HG02852 (cell line): ENCODE results near the gene CIROP.

Source experiments
- ATAC-seq: cut with Tn5 transposase; IDR thresholded peaks from one replicate; pipeline ENCODE4 v1.9.1; 2021; ENCODE audit warnings: mild to moderate bottlenecking, moderate library complexity; ENCODE audit not compliant: unreplicated experiment

The CIROP gene, protein sequence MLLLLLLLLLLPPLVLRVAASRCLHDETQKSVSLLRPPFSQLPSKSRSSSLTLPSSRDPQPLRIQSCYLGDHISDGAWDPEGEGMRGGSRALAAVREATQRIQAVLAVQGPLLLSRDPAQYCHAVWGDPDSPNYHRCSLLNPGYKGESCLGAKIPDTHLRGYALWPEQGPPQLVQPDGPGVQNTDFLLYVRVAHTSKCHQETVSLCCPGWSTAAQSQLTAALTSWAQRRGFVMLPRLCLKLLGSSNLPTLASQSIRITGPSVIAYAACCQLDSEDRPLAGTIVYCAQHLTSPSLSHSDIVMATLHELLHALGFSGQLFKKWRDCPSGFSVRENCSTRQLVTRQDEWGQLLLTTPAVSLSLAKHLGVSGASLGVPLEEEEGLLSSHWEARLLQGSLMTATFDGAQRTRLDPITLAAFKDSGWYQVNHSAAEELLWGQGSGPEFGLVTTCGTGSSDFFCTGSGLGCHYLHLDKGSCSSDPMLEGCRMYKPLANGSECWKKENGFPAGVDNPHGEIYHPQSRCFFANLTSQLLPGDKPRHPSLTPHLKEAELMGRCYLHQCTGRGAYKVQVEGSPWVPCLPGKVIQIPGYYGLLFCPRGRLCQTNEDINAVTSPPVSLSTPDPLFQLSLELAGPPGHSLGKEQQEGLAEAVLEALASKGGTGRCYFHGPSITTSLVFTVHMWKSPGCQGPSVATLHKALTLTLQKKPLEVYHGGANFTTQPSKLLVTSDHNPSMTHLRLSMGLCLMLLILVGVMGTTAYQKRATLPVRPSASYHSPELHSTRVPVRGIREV

DNA sequence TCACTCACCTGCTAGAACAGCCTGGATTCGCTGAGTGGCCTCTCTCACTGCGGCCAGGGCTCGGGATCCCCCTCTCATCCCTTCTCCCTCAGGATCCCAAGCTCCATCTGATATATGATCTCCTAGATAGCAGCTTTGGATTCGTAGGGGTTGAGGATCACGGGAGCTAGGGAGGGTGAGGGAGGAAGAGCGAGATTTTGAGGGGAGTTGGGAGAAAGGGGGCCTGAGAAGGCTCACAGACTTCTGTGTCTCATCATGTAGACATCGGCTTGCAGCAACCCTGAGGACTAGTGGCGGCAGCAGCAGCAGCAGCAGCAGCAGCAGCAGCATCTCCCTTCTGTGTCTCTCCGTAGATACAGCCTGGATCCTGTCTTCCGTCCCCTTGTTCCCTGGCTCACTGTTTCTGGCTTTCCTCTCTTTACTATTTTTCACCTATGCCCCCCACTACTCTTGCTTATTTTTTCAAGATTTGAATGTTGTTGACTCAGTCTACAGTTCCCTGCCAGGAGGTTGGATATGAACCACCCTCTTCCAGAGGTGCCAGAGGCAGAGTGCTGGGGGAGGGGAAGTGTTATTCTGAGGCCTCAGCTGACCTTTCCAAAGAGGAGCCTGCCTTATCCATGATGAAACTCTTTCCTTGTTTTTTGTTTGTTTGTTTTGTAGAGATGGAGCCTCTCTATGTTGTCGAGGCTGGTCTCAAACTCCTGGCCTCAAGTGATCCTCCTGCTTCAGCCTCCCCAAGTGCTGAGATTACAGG, at the start of gene CIROP:
Gene CIROP (minus strand): TSS at position 399 of the 757 bp plus-strand sequence. CDS start 69 bp downstream, at position 330.
- ATAC-seq, result no peak

DNA sequence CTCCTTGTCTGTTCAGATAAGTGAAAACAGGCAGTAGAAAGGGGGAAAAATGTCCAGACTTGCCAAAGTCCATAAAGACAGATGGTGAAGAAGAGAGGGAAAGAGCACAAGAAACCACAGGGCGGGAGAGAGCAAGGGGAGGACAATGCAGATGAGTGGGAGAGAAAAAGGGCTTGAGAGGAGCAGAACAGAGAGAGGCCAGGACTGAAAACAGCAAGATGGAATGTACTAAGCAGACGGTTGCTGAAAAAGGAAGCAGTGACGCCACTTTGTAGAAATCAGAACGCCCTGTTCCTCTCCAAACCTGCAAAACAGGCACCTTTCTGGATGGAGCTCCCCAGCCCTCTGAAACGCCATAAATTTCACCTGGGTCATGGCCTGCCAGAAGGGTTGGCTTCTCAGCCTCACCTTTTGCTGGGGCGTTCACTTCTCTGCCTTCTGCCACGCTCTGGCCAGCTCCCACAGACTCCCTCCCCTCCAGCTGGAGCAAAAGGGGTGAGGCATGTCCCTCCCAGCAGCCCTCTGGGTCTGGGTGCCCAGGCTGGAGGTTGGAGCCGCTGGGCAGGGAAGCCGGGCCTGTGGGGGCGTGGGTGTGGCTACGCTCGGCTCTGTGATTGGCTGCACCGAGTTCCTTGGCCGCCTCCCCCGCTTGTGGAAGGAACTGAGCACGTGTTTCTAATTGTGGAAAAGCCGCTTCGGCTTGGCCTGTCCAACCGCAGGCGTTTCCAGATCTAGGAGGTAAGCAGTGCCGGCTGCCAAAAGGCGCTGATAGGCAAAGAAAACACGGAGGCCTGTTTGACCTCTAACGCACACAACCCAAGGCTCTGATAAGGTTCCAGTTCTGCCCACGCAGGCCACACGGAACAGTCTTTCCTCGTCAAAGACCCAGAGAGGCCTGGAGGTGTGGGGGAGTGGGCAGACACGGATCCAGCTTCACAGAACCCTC, 49.3 kb upstream of the CIROP start:
- ATAC-seq, result no peak

DNA sequence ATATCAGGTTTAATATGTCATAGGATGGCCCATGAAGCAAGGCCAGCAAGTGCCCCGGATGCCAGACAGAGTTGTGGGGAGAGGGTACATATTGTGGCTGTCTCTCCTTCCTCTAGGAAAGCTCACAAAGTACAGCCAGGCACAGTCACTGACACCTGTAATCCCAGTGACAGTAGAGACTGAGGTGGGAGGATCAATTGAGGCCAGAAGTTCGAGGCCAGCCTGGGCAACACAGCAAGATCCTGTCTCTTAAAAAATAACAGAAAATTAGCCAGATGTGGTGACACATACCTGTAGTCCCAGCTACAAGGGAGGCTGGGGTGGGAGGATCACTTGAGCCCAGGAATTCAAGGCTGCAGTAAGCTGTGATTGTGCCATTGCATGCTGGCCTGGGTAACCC, 46.6 kb upstream of the CIROP start:
- ATAC-seq, result no peak

DNA sequence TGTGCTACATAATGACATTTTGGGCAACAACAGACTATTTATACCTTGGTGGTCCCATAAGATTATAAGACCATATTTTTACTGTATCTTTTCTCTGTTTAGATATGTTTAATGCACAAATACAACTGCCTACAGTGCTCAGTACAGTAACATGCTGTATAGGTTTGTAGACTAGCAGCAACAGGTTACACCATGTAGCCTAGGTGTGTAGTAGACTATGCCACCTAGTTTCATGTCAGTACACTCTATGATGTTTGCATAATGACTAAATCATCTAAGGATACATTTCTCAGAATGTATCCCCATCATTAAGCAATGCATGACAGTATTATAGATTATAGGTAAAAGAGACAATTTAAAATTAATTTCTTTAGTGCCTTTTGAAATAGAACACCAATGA, 45.0 kb upstream of the CIROP start:
- no peak for ATAC-seq

DNA sequence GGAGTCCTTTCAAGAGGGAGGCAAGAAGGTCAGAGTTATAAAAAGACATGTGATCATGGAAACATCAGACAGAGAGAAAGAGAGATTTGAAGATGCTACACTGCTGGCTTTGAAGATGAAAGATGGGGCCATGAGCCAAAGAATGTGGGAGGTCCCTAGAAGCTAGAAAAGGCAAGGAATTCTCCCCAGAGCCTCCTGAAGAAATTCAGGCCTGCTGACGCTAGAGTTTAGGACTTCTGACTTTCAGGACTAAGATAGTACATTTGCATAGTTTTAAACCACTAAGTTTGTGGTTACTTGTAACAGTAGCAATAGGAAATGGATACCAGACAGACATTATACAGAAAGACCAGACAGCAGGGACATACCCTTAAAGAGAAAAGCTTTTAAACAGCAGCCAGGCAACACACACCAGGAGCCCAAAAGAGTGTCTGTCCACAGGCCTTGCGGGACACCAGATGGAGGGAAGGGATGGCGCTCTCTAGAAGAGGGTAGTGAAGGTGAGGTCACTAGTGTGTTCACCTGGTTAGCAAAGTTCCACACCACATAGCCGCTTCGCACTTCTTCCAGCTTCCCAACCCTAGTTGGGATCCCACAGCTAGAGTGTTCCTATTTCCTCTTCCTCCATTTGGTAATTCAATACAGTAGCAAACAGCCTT, 43.9 kb upstream of the CIROP start:
- no peak for ATAC-seq

DNA sequence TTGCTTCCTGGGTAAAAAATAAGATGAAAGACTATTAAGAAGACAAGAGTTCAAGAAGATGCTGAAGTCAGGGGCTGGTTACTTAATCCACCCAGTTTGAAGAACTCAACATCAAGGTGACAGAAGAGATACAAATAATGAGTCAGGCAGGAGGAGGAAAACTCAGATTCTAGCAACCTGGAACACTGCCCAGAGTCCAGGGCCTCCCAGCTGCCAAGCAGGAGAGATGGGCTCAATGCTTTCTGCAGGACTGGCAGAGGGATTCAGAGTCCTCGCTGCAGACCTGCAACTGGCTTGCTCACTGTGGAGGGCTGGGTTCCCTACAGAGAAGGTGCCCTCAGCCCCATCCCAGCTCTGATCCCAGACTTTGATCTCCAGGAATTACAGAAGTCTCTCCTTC, 42.9 kb upstream of the CIROP start:
- no peak for ATAC-seq

DNA sequence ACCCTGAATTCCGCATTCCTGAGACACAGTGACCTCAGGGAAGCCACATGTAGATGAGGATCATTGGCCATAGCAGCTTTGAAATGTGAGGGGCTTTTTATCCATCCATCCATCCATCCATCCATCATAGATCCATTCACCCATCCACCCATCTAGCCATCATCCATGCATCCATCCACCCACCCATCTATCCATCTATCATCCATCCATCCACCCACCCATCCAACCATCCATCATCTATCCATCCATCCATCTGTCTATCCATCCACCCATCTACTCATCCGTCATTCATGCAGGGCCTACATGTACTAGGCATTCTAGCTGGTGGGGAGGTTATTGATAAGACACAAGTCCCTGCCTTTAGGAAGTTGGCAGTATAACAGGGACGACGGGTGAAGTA, 42.2 kb upstream of the CIROP start:
- ATAC-seq, result no peak

DNA sequence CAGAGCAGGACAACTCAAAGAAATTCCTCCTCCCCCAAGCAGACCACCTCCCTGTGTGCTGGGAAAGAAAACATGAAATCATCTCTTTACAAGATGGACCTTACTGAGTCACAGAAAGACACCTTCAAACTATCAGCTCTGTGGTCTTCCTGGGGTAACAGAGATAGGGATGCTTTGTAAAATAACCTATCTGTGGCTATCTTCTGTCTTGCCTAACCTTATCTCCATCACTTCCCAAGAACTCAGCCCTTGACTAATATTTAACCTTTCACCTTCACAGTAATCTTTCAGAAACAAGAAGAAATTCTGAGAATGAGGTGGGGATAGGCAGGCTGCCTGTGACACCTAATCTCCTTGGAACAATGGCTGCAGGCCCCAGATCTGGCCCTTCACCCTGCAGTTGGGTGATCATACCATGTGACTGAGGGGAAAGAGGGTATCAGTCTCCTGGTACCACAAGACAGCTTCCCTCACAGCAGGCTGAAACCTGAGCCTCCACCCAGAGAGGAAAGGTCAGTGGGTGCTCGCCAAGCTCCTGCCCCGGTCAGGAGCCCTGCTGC, 41.6 kb upstream of the CIROP start:
- no peak for ATAC-seq

DNA sequence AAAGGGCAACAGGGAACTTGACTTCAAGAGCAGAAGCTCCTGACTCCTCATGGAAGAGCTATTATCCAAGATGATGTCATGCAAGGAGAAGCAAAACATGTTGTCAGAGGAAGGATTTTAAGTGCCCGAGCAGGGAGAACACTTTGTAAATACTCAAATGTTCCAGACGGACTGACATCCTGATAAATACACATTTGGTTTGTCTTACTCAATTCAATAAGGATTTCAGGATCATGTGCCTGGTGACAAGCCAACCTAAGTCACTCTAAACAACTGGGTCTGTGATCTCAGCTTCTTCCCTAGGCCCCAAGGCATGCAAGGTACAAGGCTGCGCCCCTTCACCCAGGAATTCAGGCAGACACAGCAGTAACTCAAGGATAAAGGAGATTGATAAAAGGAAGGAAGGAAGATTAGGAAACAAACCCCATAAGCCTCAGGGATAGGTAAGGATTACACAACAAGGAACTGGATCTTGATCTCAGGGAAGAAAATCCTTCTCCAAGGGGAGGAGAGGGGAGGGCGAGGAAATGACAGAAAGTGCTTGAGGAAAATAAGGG, 41.1 kb upstream of the CIROP start:
- no peak for ATAC-seq

DNA sequence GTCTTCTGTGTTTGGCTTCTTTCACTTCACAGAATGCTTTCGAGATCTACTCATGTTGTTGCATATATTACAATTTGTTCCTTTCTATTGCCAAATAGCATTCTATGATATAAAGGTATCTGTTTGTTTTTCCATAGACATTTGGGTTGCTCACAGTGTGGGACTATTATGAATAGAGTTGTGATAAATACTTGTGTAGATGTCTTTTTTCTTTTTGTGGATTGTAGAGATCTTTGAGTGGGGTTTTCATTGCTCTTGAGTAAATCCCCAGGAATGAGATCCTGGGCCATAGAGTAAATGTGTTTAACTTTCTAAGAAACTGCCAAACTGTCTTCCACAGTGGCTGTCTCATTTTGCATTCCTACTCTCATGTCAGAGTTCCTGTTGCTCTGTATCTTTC, 39.1 kb upstream of the CIROP start:
- ATAC-seq, result no peak

DNA sequence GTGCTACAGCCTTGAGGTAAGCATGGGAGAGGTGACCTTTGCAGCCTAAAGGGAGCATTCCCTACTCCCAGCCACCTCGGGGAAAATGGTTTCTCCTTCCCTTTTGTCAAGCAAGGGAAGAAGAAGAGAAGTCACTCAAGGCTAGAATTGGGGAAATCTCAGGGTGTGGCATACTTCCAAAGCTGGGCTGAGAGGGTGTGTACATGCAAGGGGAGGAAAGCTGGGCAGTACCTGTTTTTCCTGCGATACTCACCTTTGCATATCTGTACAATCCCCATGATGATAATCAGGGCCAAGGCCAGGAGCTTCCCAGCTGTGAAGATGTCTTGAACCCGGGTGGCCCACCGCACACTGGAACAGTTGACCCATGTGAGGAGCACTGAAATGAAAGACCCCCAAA, 38.0 kb upstream of the CIROP start:
- ATAC-seq, result no peak

DNA sequence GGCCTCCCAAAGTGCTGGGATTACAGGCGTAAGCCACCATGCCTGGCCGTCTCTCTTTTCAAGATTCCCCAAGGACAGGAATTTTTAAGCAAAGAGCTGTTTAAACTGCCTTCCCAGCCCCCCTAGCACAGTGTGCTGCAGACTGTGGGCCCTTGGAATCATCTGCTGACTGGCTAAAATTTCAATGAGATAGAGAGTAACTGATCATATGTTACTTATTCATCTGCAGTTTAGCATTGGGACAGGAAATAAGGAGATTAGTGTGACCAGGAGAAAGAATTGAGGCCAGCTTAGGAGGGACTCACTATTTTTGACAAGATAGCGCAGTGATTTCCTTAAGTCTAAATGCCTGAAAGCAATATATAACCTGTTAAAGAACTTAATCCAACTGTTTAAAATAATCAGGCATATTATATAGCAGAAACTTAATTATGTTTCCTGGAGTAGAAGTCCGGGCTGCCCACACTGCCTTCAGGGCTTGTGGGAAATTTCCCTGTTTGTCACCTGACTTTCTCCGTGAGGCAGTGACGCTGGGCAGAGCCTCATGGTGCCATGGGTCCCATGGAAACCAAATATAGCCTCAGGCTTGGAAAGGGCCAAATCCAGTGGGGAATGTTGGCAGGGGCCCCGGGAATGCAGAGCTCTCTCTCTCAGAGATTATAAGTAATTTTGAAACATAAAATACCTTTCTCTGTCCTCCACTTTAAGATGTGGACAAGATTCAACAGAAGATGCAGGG, 37.1 kb upstream of the CIROP start:
- no peak for ATAC-seq

DNA sequence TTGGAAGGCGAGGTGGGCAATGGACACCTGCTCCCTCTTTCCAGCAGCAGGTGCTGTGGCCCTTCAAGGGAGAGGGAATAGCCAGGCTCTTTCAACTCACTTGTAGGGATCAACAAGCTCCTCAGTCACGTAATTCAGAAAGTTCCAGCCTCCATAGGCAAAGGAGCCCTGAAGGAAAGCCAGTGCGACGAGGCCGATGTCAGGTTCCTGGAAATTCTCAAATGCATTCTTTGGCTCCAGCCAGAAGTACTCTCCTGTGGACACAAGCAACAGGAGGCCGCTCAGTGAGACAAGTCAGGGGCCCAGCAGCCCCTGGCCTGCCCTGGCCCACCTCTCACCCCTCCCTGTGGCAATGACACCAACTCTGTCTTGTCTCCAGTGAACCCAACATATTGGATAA, 35.6 kb upstream of the CIROP start:
- no peak for ATAC-seq

DNA sequence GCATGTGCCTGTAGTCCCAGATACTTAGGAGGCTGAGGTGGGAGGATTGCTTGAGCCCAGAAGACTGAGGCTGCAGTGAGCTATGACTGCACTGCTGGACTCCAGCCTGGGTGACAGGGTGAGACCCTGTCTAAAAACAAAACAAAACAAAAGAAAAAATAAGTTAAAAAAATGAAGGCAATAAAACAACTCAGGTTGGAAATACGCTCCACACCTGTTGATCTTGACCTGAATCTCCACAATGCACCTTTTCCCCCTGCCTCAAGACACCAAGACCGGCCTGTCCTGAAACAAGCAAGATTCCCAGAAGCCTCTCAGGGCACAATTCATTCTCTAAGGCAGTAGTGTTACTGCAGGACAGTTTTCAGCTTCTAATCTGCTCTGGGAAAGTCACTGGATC, 35.1 kb upstream of the CIROP start:
- no peak for ATAC-seq

DNA sequence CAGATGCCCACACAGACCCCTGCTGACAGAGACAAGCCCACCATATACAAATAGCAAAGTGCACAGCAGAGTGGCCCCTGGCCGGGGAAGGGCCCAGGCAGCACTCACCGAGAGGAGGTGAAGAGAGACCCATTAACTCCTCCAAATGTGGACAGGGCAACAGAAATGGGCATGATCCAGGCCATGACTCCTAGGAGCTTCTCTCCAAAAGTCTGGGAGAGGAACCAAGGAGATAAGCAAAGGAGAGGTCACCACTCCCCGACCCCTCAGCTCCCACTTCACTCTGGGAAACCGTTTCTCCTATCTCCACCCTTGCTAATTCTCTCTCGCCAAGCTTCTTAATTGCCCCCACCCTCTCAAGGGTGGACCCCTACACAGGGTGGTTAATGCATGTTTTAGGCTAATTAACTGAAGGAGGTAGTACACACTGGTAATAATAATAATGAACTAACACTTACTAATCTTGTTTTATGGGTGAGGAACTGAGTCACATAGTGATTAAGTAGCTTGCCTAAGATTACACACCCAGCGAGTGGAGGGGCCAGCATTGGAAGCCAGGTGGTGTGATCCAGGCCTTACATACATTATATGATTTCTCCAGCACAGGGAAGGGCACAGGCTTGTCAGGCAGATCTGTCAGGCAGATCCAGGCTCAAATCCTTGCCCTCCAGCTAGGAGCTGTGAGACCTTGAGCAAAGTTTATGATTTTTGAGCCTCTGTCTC, 33.2 kb upstream of the CIROP start:
- ATAC-seq, result no peak

DNA sequence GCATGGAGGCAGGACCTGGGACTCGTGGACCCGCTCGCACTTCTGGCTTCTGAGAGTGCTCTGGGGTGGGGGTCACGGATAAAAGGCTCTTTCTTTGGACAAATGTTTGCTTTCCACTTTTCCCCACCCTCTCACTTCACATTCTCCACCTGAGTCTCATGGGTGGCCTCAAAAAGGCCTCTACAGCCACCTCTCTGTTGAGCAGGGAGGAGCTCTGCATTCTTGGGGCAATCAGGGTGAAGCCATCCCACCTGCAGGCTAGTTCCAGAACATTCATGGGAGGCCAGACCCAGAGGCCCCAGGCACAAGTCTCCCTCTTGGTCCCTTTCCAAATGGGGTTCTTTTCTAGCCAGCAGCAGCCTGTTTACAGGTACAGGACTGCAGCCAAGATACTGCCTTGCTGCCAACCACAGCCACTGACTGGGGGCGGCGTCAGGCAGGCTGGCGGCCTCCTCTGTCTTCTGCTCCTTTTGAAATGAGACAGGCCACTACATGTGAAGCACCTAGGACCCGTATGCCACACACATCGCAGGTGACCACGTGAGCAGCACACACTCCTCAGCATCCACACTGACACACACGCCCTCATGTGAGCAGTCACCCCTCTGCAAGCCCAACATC, 32.5 kb upstream of the CIROP start:
- no peak for ATAC-seq

DNA sequence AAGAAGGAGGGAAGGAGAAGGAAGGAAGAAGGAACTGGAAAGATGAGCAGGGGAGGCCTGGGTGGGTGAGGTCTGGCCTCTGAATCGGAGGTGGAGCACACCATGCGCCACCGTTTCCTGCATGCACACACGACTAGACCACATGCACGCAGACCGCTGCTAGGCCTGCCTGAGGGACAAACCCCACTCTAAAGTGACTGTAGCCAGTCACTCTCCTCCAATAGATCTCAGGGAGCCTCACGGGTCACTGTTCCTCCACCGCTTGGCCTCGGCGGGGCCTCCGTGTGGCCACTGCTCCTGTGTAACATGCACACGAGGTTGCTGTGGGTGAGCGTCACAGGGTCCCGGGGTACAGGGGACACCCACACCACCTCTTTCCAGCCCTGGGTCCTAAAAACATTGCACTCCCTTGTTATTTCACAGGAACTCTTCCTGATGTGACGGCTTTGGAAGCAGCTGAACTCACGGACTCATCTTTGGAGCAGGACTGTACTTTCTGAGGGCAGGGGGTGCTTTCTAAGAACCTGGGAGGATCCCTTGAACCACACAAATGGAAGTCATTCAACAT, 31.9 kb upstream of the CIROP start:
- ATAC-seq, result no peak
